IMR-90 (cell line): Measurements from ENCODE around the gene ARFGEF3. TPM values are rescaled to one million over a fixed set of nuclear protein-coding genes. Genes with fewer than 3 reads are reported as not detected.

Source experiments
- ATAC-seq: fragments of 200-7000 bp; cut with Tn5 transposase; 2 replicates; pipeline ENCODE4 v1.9.1; 2020; ENCODE audit warnings: low read depth, mild to moderate bottlenecking, moderate library complexity
- BruUV-seq: library from RNA; stranded (reverse); fragments of 400-500 nt; replicated peaks from 2 replicates; lab custom pipeline; 2021; lab: Mats Ljungman, UMichigan
- CTCF ChIA-PET: fragments of 300-600 bp; formaldehyde crosslinking; extraction: SDS; loops from one replicate; lab custom pipeline; 2021; ENCODE audit warnings: antibody characterized with exemption; lab: Yijun Ruan, JAX
- POLR2A ChIA-PET: fragments of 300-600 bp; sonication (Branson Sonifier 250); formaldehyde crosslinking; loops from one replicate; lab custom pipeline; 2022; ENCODE audit warnings: antibody characterized with exemption; ENCODE audit not compliant: unreplicated experiment; lab: Charles Lee
- DNase-seq: peaks from one replicate; pipeline ENCODE4 v3.0.0; 2013
- H2AFZ ChIP-seq: replicated peaks from 2 replicates; pipeline ENCODE3; 2013; ENCODE audit warnings: low read length, mild to moderate bottlenecking; ENCODE audit not compliant: poor library complexity
- H2AK5ac ChIP-seq: 2 replicates; pipeline ENCODE4 v1.6.1; 2013; ENCODE audit warnings: low read depth, low read length, inconsistent platforms
- H2AK9ac ChIP-seq: replicated peaks from 2 replicates; pipeline ENCODE3; 2013; ENCODE audit warnings: mild to moderate bottlenecking, low read depth, low read length, moderate library complexity; ENCODE audit not compliant: poor library complexity
- H2BK120ac ChIP-seq: 2 replicates; pipeline ENCODE4 v1.6.1; 2013; ENCODE audit warnings: low read depth, low read length, inconsistent platforms
- H2BK15ac ChIP-seq: 3 replicates; pipeline ENCODE4 v1.6.1; 2013; ENCODE audit warnings: low read depth, low read length, inconsistent platforms
- H2BK20ac ChIP-seq: 2 replicates; pipeline ENCODE4 v1.6.1; 2013; ENCODE audit warnings: low read depth, mild to moderate bottlenecking, inconsistent platforms, low read length, moderate library complexity
- H2BK5ac ChIP-seq: 2 replicates; pipeline ENCODE4 v1.6.1; 2013; ENCODE audit warnings: mild to moderate bottlenecking, low read depth, low read length, inconsistent platforms; ENCODE audit not compliant: poor library complexity, severe bottlenecking
- H3K14ac ChIP-seq: replicated peaks from 2 replicates; pipeline ENCODE4 v1.6.1; 2013; ENCODE audit warnings: low read depth, low read length, inconsistent platforms
- H3K18ac ChIP-seq: 2 replicates; pipeline ENCODE4 v1.6.1; 2013; ENCODE audit warnings: low read depth, low read length, control low read depth
- H3K23ac ChIP-seq: 2 replicates; pipeline ENCODE4 v1.6.1; 2013; ENCODE audit warnings: low read depth, low read length, inconsistent platforms
- H3K27ac ChIP-seq: 2 replicates; pipeline ENCODE4 v1.5.1; 2013; ENCODE audit warnings: mild to moderate bottlenecking, control low read depth, low read length; ENCODE audit not compliant: insufficient read depth
- H3K27me3 ChIP-seq: 2 replicates; pipeline ENCODE4 v1.6.1; 2013; ENCODE audit warnings: low read length; ENCODE audit not compliant: control insufficient read depth, insufficient read depth
- H3K36me3 ChIP-seq: 2 replicates; pipeline ENCODE4 v1.6.1; 2013; ENCODE audit warnings: low read length, mixed read lengths; ENCODE audit not compliant: control insufficient read depth, insufficient read depth
- H3K4ac ChIP-seq: 2 replicates; pipeline ENCODE4 v1.6.1; 2013; ENCODE audit warnings: low read depth, low read length, inconsistent platforms
- H3K4me1 ChIP-seq: 2 replicates; pipeline ENCODE4 v1.6.1; 2013; ENCODE audit warnings: low read length, mixed read lengths; ENCODE audit not compliant: control insufficient read depth, insufficient read depth
- H3K4me2 ChIP-seq: 2 replicates; pipeline ENCODE4 v1.6.1; 2013; ENCODE audit warnings: low read depth, mild to moderate bottlenecking, control low read depth, low read length, moderate library complexity
- H3K4me3 ChIP-seq: 2 replicates; pipeline ENCODE4 v1.5.1; 2013; ENCODE audit warnings: low read depth, mild to moderate bottlenecking, control low read depth, low read length, moderate library complexity; ENCODE audit not compliant: insufficient read depth
- H3K56ac ChIP-seq: 2 replicates; pipeline ENCODE4 v1.6.1; 2013; ENCODE audit warnings: low read length, inconsistent platforms; ENCODE audit not compliant: insufficient read depth; ENCODE audit errors: extremely low read depth
- H3K79me1 ChIP-seq, 2 experiments: 2 replicates each; pipeline ENCODE4 v1.6.1; 2013; ENCODE audit warnings: low read length in 2 of 2, inconsistent platforms in 1 of 2, low read depth in 1 of 2
- H3K9ac ChIP-seq: 2 replicates; pipeline ENCODE4 v1.6.1; 2013; ENCODE audit warnings: low read depth, low read length, control low read depth
- H3K9me1 ChIP-seq: 2 replicates; pipeline ENCODE4 v1.6.1; 2013; ENCODE audit warnings: low read length, inconsistent platforms; ENCODE audit not compliant: insufficient read depth
- H3K9me3 ChIP-seq: 2 replicates; pipeline ENCODE4 v1.6.1; 2013; ENCODE audit warnings: low read length; ENCODE audit not compliant: control insufficient read depth, insufficient read depth
- H4K20me1 ChIP-seq: 2 replicates; pipeline ENCODE4 v1.6.1; 2013; ENCODE audit warnings: low read length, inconsistent platforms; ENCODE audit not compliant: insufficient read depth
- H4K5ac ChIP-seq: 2 replicates; pipeline ENCODE4 v1.6.1; 2013; ENCODE audit warnings: mild to moderate bottlenecking, low read depth, low read length, control low read depth
- H4K8ac ChIP-seq, 2 experiments: 2 replicates each; pipeline ENCODE4 v1.6.1; 2013; ENCODE audit warnings: low read depth in 2 of 2, low read length in 2 of 2, control low read depth in 1 of 2, inconsistent platforms in 1 of 2
- H4K91ac ChIP-seq: 2 replicates; pipeline ENCODE4 v1.6.1; 2013; ENCODE audit warnings: low read depth, low read length, inconsistent platforms; ENCODE audit not compliant: insufficient read depth
- BHLHE40 ChIP-seq: fragments of 150-350 bp; IDR thresholded peaks from 2 replicates; pipeline ENCODE4 v1.6.1; 2016; ENCODE audit warnings: mild to moderate bottlenecking, low read depth, low read length
- CEBPB ChIP-seq: IDR thresholded peaks from 2 replicates; pipeline ENCODE4 v1.6.1; 2012; ENCODE audit warnings: low read depth, low read length, improper control_type of control experiment
- CHD1 ChIP-seq: IDR thresholded peaks from 2 replicates; pipeline ENCODE4 v1.6.1; 2012; ENCODE audit warnings: low read depth, low read length, improper control_type of control experiment
- CTCF ChIP-seq: conservative IDR thresholded peaks from 2 replicates; pipeline ENCODE4 v1.5.1; 2012; ENCODE audit warnings: mild to moderate bottlenecking, low read depth, low read length, improper control_type of control experiment
- ELK1 ChIP-seq: fragments of 150-350 bp; IDR thresholded peaks from 2 replicates; pipeline ENCODE4 v1.6.1; 2016; ENCODE audit warnings: low read depth, mild to moderate bottlenecking, low read length, moderate library complexity, borderline replicate concordance
- FOS ChIP-seq: fragments of 150-350 bp; IDR thresholded peaks from 2 replicates; pipeline ENCODE4 v1.6.1; 2016; ENCODE audit warnings: low read depth, low read length
- MAZ ChIP-seq: IDR thresholded peaks from 2 replicates; pipeline ENCODE4 v1.6.1; 2012; ENCODE audit warnings: low read depth, mild to moderate bottlenecking, low read length, improper control_type of control experiment, moderate library complexity, borderline replicate concordance
- MXI1 ChIP-seq: IDR thresholded peaks from 2 replicates; pipeline ENCODE4 v1.6.1; 2012; ENCODE audit warnings: low read depth, mild to moderate bottlenecking, low read length, moderate library complexity, borderline replicate concordance
- NFE2L2 ChIP-seq: fragments of 150-350 bp; IDR thresholded peaks from 2 replicates; pipeline ENCODE4 v1.6.1; 2016; ENCODE audit warnings: low read depth, mild to moderate bottlenecking, low read length
- POLR2A ChIP-seq: IDR thresholded peaks from 2 replicates; pipeline ENCODE4 v1.6.1; 2012; ENCODE audit warnings: mild to moderate bottlenecking, low read depth, low read length
- RAD21 ChIP-seq: IDR thresholded peaks from 2 replicates; pipeline ENCODE4 v1.6.1; 2012; ENCODE audit warnings: low read length, improper control_type of control experiment
- RCOR1 ChIP-seq: IDR thresholded peaks from 2 replicates; pipeline ENCODE4 v1.6.1; 2012; ENCODE audit warnings: mild to moderate bottlenecking, low read length, improper control_type of control experiment; ENCODE audit not compliant: insufficient replicate concordance
- RFX5 ChIP-seq: IDR thresholded peaks from 2 replicates; pipeline ENCODE4 v1.8.0; 2012; ENCODE audit warnings: low read depth, mild to moderate bottlenecking, low read length, moderate library complexity
- SMC3 ChIP-seq: fragments of 150-350 bp; IDR thresholded peaks from 2 replicates; pipeline ENCODE4 v1.6.1; 2016; ENCODE audit warnings: low read depth, mild to moderate bottlenecking, antibody characterized with exemption, low read length, moderate library complexity
- USF2 ChIP-seq: fragments of 150-350 bp; IDR thresholded peaks from 2 replicates; pipeline ENCODE4 v1.6.1; 2017; ENCODE audit warnings: mild to moderate bottlenecking, antibody characterized with exemption, low read length, low read depth
- WGBS, 2 experiments: methylation state at CpG; one replicate each; pipeline versions ENCODE4 v1.1.5 to v1.1.7; 2013; ENCODE audit warnings: missing lambda C conversion rate in 2 of 2; ENCODE audit not compliant: insufficient read length in 1 of 2; ENCODE audit errors: extremely low coverage in 2 of 2; 5-methylcytosine and 5-hydroxymethylcytosine counted together
- dilution Hi-C: fragments of 300-500 bp; cut with HindIII; formaldehyde crosslinking; loops from one replicate; pipeline ENCODE4 v1.14.3; 2018; ENCODE audit warnings: low sequenced_read_pairs; ENCODE audit not compliant: unreplicated experiment
- in situ Hi-C: fragments of 300-500 bp; cut with MboI; formaldehyde crosslinking; loops from 3 replicates; pipeline ENCODE4 v1.14.3; 2019; ENCODE audit warnings: low sequenced_read_pairs, inconsistent platforms, mixed read lengths
- intact Hi-C: fragments of 100-400 bp; cut with micrococcal nuclease; formaldehyde crosslinking; loops from 2 replicates; pipeline ENCODE4 v1.10.0; 2022
- polyA plus RNA-seq, 3 experiments: library from polyadenylated mRNA; depleted of rRNA; stranded (reverse); fragments of >200 nt; gene quantifications; 2 replicates each; pipeline ENCODE4 v1.2.3, GENCODE V29; 2012; ENCODE audit warnings: low replicate concordance in 1 of 3
- total RNA-seq: library from RNA; depleted of rRNA; stranded (reverse); fragments of >200 nt; gene quantifications from 2 replicates; pipeline ENCODE4 v1.2.3, GENCODE V29; 2012

Gene ARFGEF3
- total and polyA plus RNA-seq, 2 of the 4 experiments (the other 2 are of a cell fraction) = under 0.01 to 0.02 TPM

GRCh38 chr6:138182939-138183789 lies 21.4 kb downstream of the ARFGEF3 start:
- H2AK9ac ChIP-seq = no peak overlapping the region
- H3K4me3 ChIP-seq = no peak overlapping the region
- H2BK20ac ChIP-seq = no peak overlapping the region
- H2BK120ac ChIP-seq = no peak overlapping the region
- no peak overlapping the region for H2AFZ ChIP-seq
- no TSS peak for BruUV-seq
- ATAC-seq (no peak), DNase-seq (no peak)
- no peak overlapping the region for H4K8ac ChIP-seq
- no peaks in the 10 kb centered on the region for H3K36me3 ChIP-seq
- no peaks in the 10 kb centered on the region for H3K4me1 ChIP-seq
- no peak overlapping the region for H3K23ac ChIP-seq
- no peak overlapping the region for H3K14ac ChIP-seq
- no peaks in the 10 kb centered on the region for H3K9me3 ChIP-seq
- WGBS, 2 experiments = 40% methylated on average over 6 of the region's 8 CpGs; no CpG with 5 or more reads in 1 of the 2 experiments
- intact Hi-C loops (no loop called here), in situ Hi-C loops (no loop called here), dilution Hi-C loops (no loop called here)
- no peak overlapping the region for H3K9ac ChIP-seq
- no peak overlapping the region for H3K56ac ChIP-seq
- no peak overlapping the region for H2BK5ac ChIP-seq
- no peak overlapping the region for H3K4me2 ChIP-seq
- H3K4ac ChIP-seq = no peak overlapping the region
- ChIA-PET CTCF (interaction anchor here (0.6 kb wide), 1 partner anchor 65 kb away, joined by 3 read pairs; no protein-coding TSS in a partner anchor), POLR2A (no interaction called here)
- H3K27me3 ChIP-seq = peaks cover 15% of the 10 kb centered on the region
- H3K27ac ChIP-seq = no peak overlapping the region
- H3K18ac ChIP-seq = no peak overlapping the region
- no peak overlapping the region for H2BK15ac ChIP-seq
- no peaks in the 10 kb centered on the region for H4K20me1 ChIP-seq
- no peak overlapping the region for H2AK5ac ChIP-seq
- no peaks in the 10 kb centered on the region for H3K9me1 ChIP-seq
- H3K79me1 ChIP-seq = no peaks in the 10 kb centered on the region
- H4K5ac ChIP-seq = no peak overlapping the region
- no peak overlapping the region for H4K91ac ChIP-seq
- no peak for TF ChIP-seq RAD21
- no peak for TF ChIP-seq CHD1
- no peak for TF ChIP-seq MAZ
- no peak for TF ChIP-seq USF2
- TF ChIP-seq FOS = no peak
- TF ChIP-seq RCOR1 = no peak
- TF ChIP-seq NFE2L2 = no peak
- no peak for TF ChIP-seq MXI1
- no peak for TF ChIP-seq SMC3
- TF ChIP-seq CEBPB = no peak
- TF ChIP-seq POLR2A = no peak
- TF ChIP-seq RFX5 = no peak
- no peak for TF ChIP-seq ELK1
- no peak for TF ChIP-seq BHLHE40
- TF ChIP-seq CTCF = no peak
